GM12878 (cell line): Measurements from ENCODE around the gene ATP2C2. TPM values are rescaled to one million over a fixed set of nuclear protein-coding genes. Genes with fewer than 3 reads are reported as not detected.

Experiments
- ATAC-seq: fragments of 200-7000 bp; cut with Tn5 transposase; 3 replicates; pipeline ENCODE4 v1.9.1; 2020; ENCODE audit warnings: mild to moderate bottlenecking, moderate library complexity
- BruUV-seq: library from RNA; stranded (reverse); fragments of 400-500 nt; replicated peaks from 2 replicates; lab custom pipeline; 2021; lab: Mats Ljungman, UMichigan
- CTCF ChIA-PET: fragments of 300-600 bp; sonication (Branson Sonifier 250); formaldehyde crosslinking; extraction: SDS; loops from one replicate; lab custom pipeline; 2021; ENCODE audit warnings: inconsistent platforms; lab: Yijun Ruan, JAX
- POLR2A ChIA-PET: fragments of 350-600 bp; formaldehyde crosslinking; extraction: SDS; loops from one replicate; lab custom pipeline; 2021; ENCODE audit warnings: inconsistent platforms; lab: Charles Lee
- RAD21 ChIA-PET: fragments of 300-600 bp; sonication (Branson Sonifier 250); formaldehyde crosslinking; loops from one replicate; lab custom pipeline; 2023; ENCODE audit warnings: antibody characterized with exemption; ENCODE audit not compliant: unreplicated experiment; lab: Charles Lee
- SMC1A ChIA-PET: fragments of 300-600 bp; sonication (Branson Sonifier 250); formaldehyde crosslinking; loops from one replicate; lab custom pipeline; 2023; ENCODE audit not compliant: unreplicated experiment, uncharacterized antibody; lab: Charles Lee
- DNase-seq: peaks from one replicate; pipeline ENCODE4 v3.0.0-alpha.2; 2011; ENCODE audit warnings: low read depth, low spot score
- FAIRE-seq: peaks from 3 replicates; lab custom pipeline; 2011; peaks lifted over from hg19 to GRCh38; lab: Jason Lieb, UNC
- H2AFZ ChIP-seq: 2 replicates; pipeline ENCODE4 v1.6.0; 2011; ENCODE audit warnings: low read depth, low read length, control low read depth; ENCODE audit not compliant: control insufficient read depth
- H3K27ac ChIP-seq: 2 replicates; pipeline ENCODE4 v1.5.1; 2011; ENCODE audit warnings: control low read depth; ENCODE audit not compliant: control insufficient read depth, insufficient read depth
- H3K27me3 ChIP-seq, 2 experiments: replicated peaks in 1 of 2; 2 replicates each; pipeline versions ENCODE4 v1.6.0 to v1.6.1; 2011; ENCODE audit warnings: low read length in 1 of 2; ENCODE audit not compliant: control insufficient read depth in 2 of 2, insufficient read depth in 2 of 2
- H3K36me3 ChIP-seq, 2 experiments: 2 replicates each; pipeline ENCODE4 v1.5.1; 2011; ENCODE audit warnings: low read length in 1 of 2; ENCODE audit not compliant: control insufficient read depth in 2 of 2, insufficient read depth in 2 of 2
- H3K4me1 ChIP-seq: 2 replicates; pipeline ENCODE4 v1.6.1; 2011; ENCODE audit warnings: mild to moderate bottlenecking, low read length, moderate library complexity, mixed read lengths; ENCODE audit not compliant: control insufficient read depth, insufficient read depth
- H3K4me2 ChIP-seq: 2 replicates; pipeline ENCODE4 v1.6.0; 2011; ENCODE audit warnings: control low read depth; ENCODE audit not compliant: control insufficient read depth, insufficient read depth
- H3K4me3 ChIP-seq: fragments of 200-600 bp; sonication (generic); 2 replicates; pipeline ENCODE4 v1.5.1; 2016
- H3K79me2 ChIP-seq: 2 replicates; pipeline ENCODE4 v1.6.0; 2011; ENCODE audit warnings: low read length; ENCODE audit not compliant: control insufficient read depth, insufficient read depth
- H3K9ac ChIP-seq: 2 replicates; pipeline ENCODE4 v1.8.0; 2011; ENCODE audit warnings: low read length, control low read depth, mixed read lengths; ENCODE audit not compliant: control insufficient read depth, insufficient read depth
- H3K9me3 ChIP-seq: replicated peaks from 3 replicates; pipeline ENCODE4 v1.5.1; 2011; ENCODE audit warnings: mild to moderate bottlenecking, low read length; ENCODE audit not compliant: control insufficient read depth, insufficient read depth
- H4K20me1 ChIP-seq: 2 replicates; pipeline ENCODE4 v1.6.0; 2011; ENCODE audit not compliant: control insufficient read depth, insufficient read depth
- CBFB ChIP-seq: IDR thresholded peaks from 2 replicates; pipeline ENCODE4 v1.6.1; 2016; ENCODE audit warnings: antibody characterized with exemption, low read depth
- CUX1 ChIP-seq: IDR thresholded peaks from 2 replicates; pipeline ENCODE4 v1.6.1; 2012; ENCODE audit warnings: improper control_type of control experiment, low read depth, low read length; ENCODE audit not compliant: insufficient replicate concordance
- EGR1 ChIP-seq, 2 experiments: IDR thresholded peaks; 1 replicate in 1 of 2; 2 replicates in 1 of 2; pipeline ENCODE4 v1.6.1; 2011 to 2012; ENCODE audit warnings: low read depth in 2 of 2, low read length in 2 of 2, borderline replicate concordance in 1 of 2, mild to moderate bottlenecking in 1 of 2, moderate library complexity in 1 of 2
- JUND ChIP-seq: IDR thresholded peaks from 2 replicates; pipeline ENCODE4 v1.6.1; 2012; ENCODE audit warnings: low read depth, mild to moderate bottlenecking, low read length, improper control_type of control experiment, moderate library complexity
- MEF2B ChIP-seq: fragments of 450-650 bp; IDR thresholded peaks from 2 replicates; pipeline ENCODE4 v1.6.1; 2018; ENCODE audit warnings: mild to moderate bottlenecking, moderate library complexity; ENCODE audit not compliant: partially characterized antibody, poor library complexity, severe bottlenecking
- NR2F1 ChIP-seq: fragments of 450-650 bp; conservative IDR thresholded peaks from 2 replicates; pipeline ENCODE4 v1.6.1; 2017; ENCODE audit warnings: mild to moderate bottlenecking
- RUNX3 ChIP-seq: IDR thresholded peaks from 2 replicates; pipeline ENCODE4 v1.6.1; 2012; ENCODE audit warnings: low read length, inconsistent platforms
- SMARCA5 ChIP-seq: fragments of 450-650 bp; IDR thresholded peaks from 2 replicates; pipeline ENCODE4 v1.6.1; 2017; ENCODE audit warnings: mild to moderate bottlenecking
- USF2 ChIP-seq: IDR thresholded peaks from 2 replicates; pipeline ENCODE4 v1.6.1; 2011; ENCODE audit warnings: low read depth, low read length, improper control_type of control experiment, borderline replicate concordance
- WGBS: methylation state at CpG from one replicate; pipeline ENCODE4 v1.1.6; 2016; ENCODE audit warnings: low lambda C conversion rate; ENCODE audit not compliant: insufficient replicate concordance, insufficient coverage; ENCODE audit errors: missing lambda C conversion rate; 5-methylcytosine and 5-hydroxymethylcytosine counted together
- in situ Hi-C: fragments of 300-500 bp; cut with MboI; formaldehyde crosslinking; loops from 9 replicates; pipeline ENCODE4 v1.14.3; 2018; ENCODE audit warnings: mixed read lengths
- intact Hi-C: fragments of 100-400 bp; cut with micrococcal nuclease; formaldehyde crosslinking; loops from one replicate; pipeline ENCODE4 v1.14.2; 2022; ENCODE audit not compliant: unreplicated experiment
- polyA plus RNA-seq, 11 experiments: library from polyadenylated mRNA; depleted of rRNA in 4 of 11; unstranded in 6 of 11; stranded (reverse) in 5 of 11; fragments of >200 nt; fragmentation: Nextera tagmentation in 4 of 11; fragmentation: Illumina TruSeq in 1 of 11; extraction: Ambion mirVana in 4 of 11; extraction: Trizol in 1 of 11; gene quantifications; 1 replicate in 1 of 11; 2 replicates in 10 of 11; pipeline versions ENCODE4 v1.2.1 to v1.2.3, GENCODE V29; 2011 to 2016; ENCODE audit warnings: inconsistent platforms in 2 of 11, missing spikeins in 2 of 11, low read depth in 1 of 11
- total RNA-seq, 4 experiments: library from RNA; depleted of rRNA in 3 of 4; stranded (reverse); fragments of >200 nt in 3 of 4; fragmentation: Illumina TruSeq in 1 of 4; extraction: Trizol in 1 of 4; gene quantifications; 2 replicates each; pipeline versions ENCODE4 v1.2.1 to v1.2.3, GENCODE V29; 2013 to 2021

ATP2C2 gene
- total and polyA plus RNA-seq, 10 of the 15 experiments (the other 5 are each of a cell fraction or from before 2014, with no cell fraction given), result 0.05 to 0.19 TPM; not detected in 8

- in situ Hi-C loops, result no loop called here
- ChIA-PET CTCF (no interaction called here), RAD21 (no interaction called here), SMC1A (no interaction called here), POLR2A (no interaction called here)
- WGBS, result 34% methylated on average over 3 of the region's 3 CpGs
- H3K9me3 ChIP-seq, result 0 out of 3 replicates have a peak, but pooled peaks cover 2% of the 10 kb centered on the region
- H3K36me3 ChIP-seq, result no peaks in the 10 kb centered on the region
- no TSS peak for BruUV-seq
- H3K4me2 ChIP-seq, result no peak overlapping the region
- H3K4me1 ChIP-seq, result no peaks in the 10 kb centered on the region
- intact Hi-C loops, result no loop called here
- no peaks in the 10 kb centered on the region for H3K27me3 ChIP-seq
- DNase-seq (no peak), FAIRE-seq (no peak), ATAC-seq (no peak)
- no peak overlapping the region for H2AFZ ChIP-seq
- TF ChIP-seq NR2F1, result no peak
- no peak for TF ChIP-seq CBFB
- no peak for TF ChIP-seq JUND
- TF ChIP-seq EGR1 (IDR thresholded peaks at IDR 0.05; ENCODE audit: borderline replicate concordance in 1 of 2, low read depth in 2 of 2, low read length in 2 of 2), result no peak
- no peak for TF ChIP-seq SMARCA5
- no peak overlapping the region for H3K9ac ChIP-seq
- no peaks in the 10 kb centered on the region for H3K79me2 ChIP-seq
- H3K27ac ChIP-seq, result no peak overlapping the region
- no peaks in the 10 kb centered on the region for H4K20me1 ChIP-seq
- no peak overlapping the region for H3K4me3 ChIP-seq
Measured at GRCh38 chr16:84379709-84380362, 11.5 kb downstream of the ATP2C2 start.

GRCh38 chr16:84380405-84380804 lies 12.1 kb downstream of the ATP2C2 start:
- BruUV-seq, result no TSS peak

More at GRCh38 chr16:84380405-84380804, 12.1 kb downstream of the ATP2C2 start:
- SMC1A ChIA-PET, result no interaction called here
- Histone ChIP-seq H3K27me3 (no peaks in the 10 kb centered on the region), H3K4me3 (no peak overlapping the region), H4K20me1 (no peaks in the 10 kb centered on the region), H3K4me1 (no peaks in the 10 kb centered on the region), H3K9ac (no peak overlapping the region), H3K4me2 (no peak overlapping the region), H3K36me3 (no peaks in the 10 kb centered on the region), H3K79me2 (no peaks in the 10 kb centered on the region), H3K9me3 (peaks cover 2% of the 10 kb centered on the region; the same call in 1 of the 3 replicates), H2AFZ (no peak overlapping the region), H3K27ac (no peak overlapping the region)
- POLR2A ChIA-PET, result no interaction called here
- RAD21 ChIA-PET, result no interaction called here
- in situ Hi-C loops, result no loop called here
- intact Hi-C loops, result no loop called here
- TF ChIP-seq USF2 (no peak), RUNX3 (peak; percentile 43; the same call in 1 of the 2 replicates), MEF2B (no peak), CUX1 (no peak)
- DNase-seq (peak; percentile 4), FAIRE-seq (no peak), ATAC-seq (peak; percentile 27; the same call in 1 of the 3 replicates)
- 5% methylated on average over 8 of the region's 8 CpGs for WGBS
- CTCF ChIA-PET, result no interaction called here
